ENCODE data around the gene SLC25A13. TPM values are rescaled to one million over a fixed set of nuclear protein-coding genes. Genes with fewer than 3 reads are reported as not detected.
A peak's percentile ranks its signal among the peaks of the same experiment; 100 is the strongest.

The SLC25A13 gene
- total and polyA plus RNA-seq, 2 of the 13 experiments (the other 11 are each of a cell fraction or from before 2014, with no cell fraction given) = 36.2 to 84.9 TPM

GRCh38 chr7:96300502-96300901, 21.4 kb downstream of the SLC25A13 start:
- no peak for ATAC-seq
- no peaks in the 10 kb centered on the region for H3K27me3 ChIP-seq (ENCODE audit: control insufficient read depth in 1 of 2, insufficient read depth in 2 of 2, low read length in 2 of 2)
- H3K4me2 ChIP-seq (ENCODE audit: low read depth, low read length) = peak overlapping the region; percentile 29
- FAIRE-seq = no peak
- peak; percentile 30 for DNase-seq (ENCODE audit: low spot score)
- peaks cover 84% of the 10 kb centered on the region for H3K79me2 ChIP-seq (ENCODE audit: insufficient read depth, low read length)
- ChIA-PET CTCF (ENCODE audit: low intra/inter-chr PET ratio, low total read pairs) (no interaction called here), POLR2A (no interaction called here)
- no peak overlapping the region for H2AFZ ChIP-seq (ENCODE audit: low read length)
- H4K20me1 ChIP-seq (ENCODE audit: insufficient read depth, low read length) = peaks cover 3% of the 10 kb centered on the region
- H3K36me3 ChIP-seq (replicated peaks in 1 of 2; ENCODE audit: control insufficient read depth in 1 of 2, insufficient read depth in 2 of 2, low read length in 2 of 2) = peaks cover 0 to 6% of the 10 kb centered on the region in 2 experiments; a peak in 1 of 5 replicates
- no TSS peak for BruUV-seq (replicated peaks)
- H3K4me3 ChIP-seq (replicated peaks in 1 of 3; ENCODE audit: insufficient read depth in 1 of 3, low read depth in 2 of 3, low read length in 3 of 3) = no peak overlapping the region
- H3K4me1 ChIP-seq (ENCODE audit: insufficient read depth, low read length) = peaks cover 86% of the 10 kb centered on the region
- no peak overlapping the region for H3K9ac ChIP-seq (ENCODE audit: insufficient read depth, low read depth, low read length)
- H3K27ac ChIP-seq (ENCODE audit: extremely low read length, insufficient read depth, low read length) = no peak overlapping the region
- intact Hi-C loops (cut with micrococcal nuclease; ENCODE audit: unreplicated experiment) (loop anchor here (5.0 to 10.0 kb wide), 2 partner anchors 46 to 707 kb away; partner anchors contain the start of gene DLX6), in situ Hi-C loops (cut with HindIII; ENCODE audit: extremely low pct_ligation_motif_present, low pct_unique_long_range_greater_than_20kb) (loop anchor here (25.0 kb wide), 1 partner anchor 712 kb away; the partner anchor contains the start of genes DLX5 and DLX6)
- no peaks in the 10 kb centered on the region for H3K9me3 ChIP-seq (ENCODE audit: low read length)
- TF ChIP-seq ZBTB42 (CRISPR knock-in tag; IDR thresholded peaks at IDR 0.05) (no peak), NPAS2 (CRISPR knock-in tag; IDR thresholded peaks at IDR 0.05; ENCODE audit: borderline replicate concordance) (no peak), SRSF1 (optimal IDR thresholded peaks at IDR 0.05; ENCODE audit: low read depth, low read length) (no peak), ZHX2 (IDR thresholded peaks at IDR 0.05; ENCODE audit: low read depth) (no peak), ZHX2 (CRISPR knock-in tag; IDR thresholded peaks at IDR 0.05; ENCODE audit: borderline replicate concordance) (no peak), EP300 (IDR thresholded peaks at IDR 0.05; ENCODE audit: low read depth in 2 of 2, low read length in 2 of 2) (peak in 1 of 2 experiments; percentile 48; a peak in 1 of 4 replicates), EP300 (CRISPR knock-in tag; IDR thresholded peaks at IDR 0.05; ENCODE audit: borderline replicate concordance) (no peak), CREB3 (CRISPR knock-in tag; IDR thresholded peaks at IDR 0.05) (no peak), TCF7 (IDR thresholded peaks at IDR 0.05; ENCODE audit: low read depth) (peak; percentile 24; the same call in 1 of the 2 replicates), MED13 (CRISPR knock-in tag; IDR thresholded peaks at IDR 0.05) (no peak), HNF1A (IDR thresholded peaks at IDR 0.05; ENCODE audit: low read depth) (0 out of 2 replicates have a peak, but pooled peaks have one; percentile 22), HNF1A (CRISPR knock-in tag; IDR thresholded peaks at IDR 0.05; ENCODE audit: borderline replicate concordance) (peak; percentile 67; the same call in 1 of the 2 replicates)
